Measurements from ENCODE around the gene PIGP. TPM values are rescaled to one million over a fixed set of nuclear protein-coding genes. Genes with fewer than 3 reads are reported as not detected.

Gene PIGP
- total and polyA plus RNA-seq, 9 of the 15 experiments (the other 6 are each of a cell fraction or from before 2014, with no cell fraction given) = 18.3 to 122 (median 35.6) TPM

DNA sequence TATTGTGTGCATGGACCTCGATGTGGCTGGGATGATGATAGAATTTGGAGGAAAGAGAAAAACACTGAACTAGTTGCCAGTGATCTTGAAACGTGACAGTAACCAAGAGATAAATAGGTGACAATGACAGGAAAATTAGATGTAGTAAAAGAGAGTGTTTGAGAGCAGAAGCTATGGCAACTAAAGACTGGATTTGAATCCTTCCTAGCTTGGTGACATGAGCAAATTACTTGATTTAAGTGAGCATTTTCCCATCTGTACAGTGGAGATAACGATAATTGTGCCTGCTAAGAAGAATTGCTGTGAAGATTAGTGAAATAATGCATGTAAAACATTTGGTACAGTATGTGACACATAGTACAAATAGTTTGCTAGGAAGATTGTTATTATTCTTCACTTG lies 12.9 kb upstream of the PIGP start (continued):
- TF ChIP-seq ZZZ3 (IDR thresholded peaks at IDR 0.05) (no peak), BCL6 (CRISPR knock-in tag; IDR thresholded peaks at IDR 0.05) (no peak), STAT5A (IDR thresholded peaks at IDR 0.05; ENCODE audit: borderline replicate concordance, low read length) (peak; percentile 45), ZNF589 (CRISPR knock-in tag; IDR thresholded peaks at IDR 0.05; ENCODE audit: low read depth) (no peak), ZNF121 (CRISPR knock-in tag; conservative IDR thresholded peaks at IDR 0.05) (no peak), RCOR1 (IDR thresholded peaks at IDR 0.05; ENCODE audit: borderline replicate concordance in 1 of 2, low read depth in 2 of 2, low read length in 2 of 2) (peak in 1 of 2 experiments; percentile 84; a peak in 2 of 4 replicates), U2AF2 (optimal IDR thresholded peaks at IDR 0.05; ENCODE audit: low read depth, low read length) (no peak), SAFB (IDR thresholded peaks at IDR 0.05; ENCODE audit: borderline replicate concordance, low read depth, low read length) (no peak), JUN (IDR thresholded peaks at IDR 0.05; ENCODE audit: borderline replicate concordance, low read depth, low read length) (no peak), JUN (CRISPR knock-in tag; IDR thresholded peaks at IDR 0.05; ENCODE audit: borderline replicate concordance) (no peak), ZNF12 (CRISPR knock-in tag; IDR thresholded peaks at IDR 0.05) (no peak), SRSF1 (IDR thresholded peaks at IDR 0.05; ENCODE audit: low read depth, low read length) (no peak), MCM7 (IDR thresholded peaks at IDR 0.05) (no peak), HSF4 (CRISPR knock-in tag; IDR thresholded peaks at IDR 0.05; ENCODE audit: borderline replicate concordance) (no peak), JUNB (CRISPR knock-in tag; conservative IDR thresholded peaks at IDR 0.05) (no peak), PURB (CRISPR knock-in tag; IDR thresholded peaks at IDR 0.05; ENCODE audit: low read depth) (no peak), RBFOX2 (IDR thresholded peaks at IDR 0.05; ENCODE audit: low read depth, low read length) (no peak), LARP7 (IDR thresholded peaks at IDR 0.05) (no peak), ZNF77 (CRISPR knock-in tag; IDR thresholded peaks at IDR 0.05) (no peak)
- TF ChIP-seq, protein P1, sequence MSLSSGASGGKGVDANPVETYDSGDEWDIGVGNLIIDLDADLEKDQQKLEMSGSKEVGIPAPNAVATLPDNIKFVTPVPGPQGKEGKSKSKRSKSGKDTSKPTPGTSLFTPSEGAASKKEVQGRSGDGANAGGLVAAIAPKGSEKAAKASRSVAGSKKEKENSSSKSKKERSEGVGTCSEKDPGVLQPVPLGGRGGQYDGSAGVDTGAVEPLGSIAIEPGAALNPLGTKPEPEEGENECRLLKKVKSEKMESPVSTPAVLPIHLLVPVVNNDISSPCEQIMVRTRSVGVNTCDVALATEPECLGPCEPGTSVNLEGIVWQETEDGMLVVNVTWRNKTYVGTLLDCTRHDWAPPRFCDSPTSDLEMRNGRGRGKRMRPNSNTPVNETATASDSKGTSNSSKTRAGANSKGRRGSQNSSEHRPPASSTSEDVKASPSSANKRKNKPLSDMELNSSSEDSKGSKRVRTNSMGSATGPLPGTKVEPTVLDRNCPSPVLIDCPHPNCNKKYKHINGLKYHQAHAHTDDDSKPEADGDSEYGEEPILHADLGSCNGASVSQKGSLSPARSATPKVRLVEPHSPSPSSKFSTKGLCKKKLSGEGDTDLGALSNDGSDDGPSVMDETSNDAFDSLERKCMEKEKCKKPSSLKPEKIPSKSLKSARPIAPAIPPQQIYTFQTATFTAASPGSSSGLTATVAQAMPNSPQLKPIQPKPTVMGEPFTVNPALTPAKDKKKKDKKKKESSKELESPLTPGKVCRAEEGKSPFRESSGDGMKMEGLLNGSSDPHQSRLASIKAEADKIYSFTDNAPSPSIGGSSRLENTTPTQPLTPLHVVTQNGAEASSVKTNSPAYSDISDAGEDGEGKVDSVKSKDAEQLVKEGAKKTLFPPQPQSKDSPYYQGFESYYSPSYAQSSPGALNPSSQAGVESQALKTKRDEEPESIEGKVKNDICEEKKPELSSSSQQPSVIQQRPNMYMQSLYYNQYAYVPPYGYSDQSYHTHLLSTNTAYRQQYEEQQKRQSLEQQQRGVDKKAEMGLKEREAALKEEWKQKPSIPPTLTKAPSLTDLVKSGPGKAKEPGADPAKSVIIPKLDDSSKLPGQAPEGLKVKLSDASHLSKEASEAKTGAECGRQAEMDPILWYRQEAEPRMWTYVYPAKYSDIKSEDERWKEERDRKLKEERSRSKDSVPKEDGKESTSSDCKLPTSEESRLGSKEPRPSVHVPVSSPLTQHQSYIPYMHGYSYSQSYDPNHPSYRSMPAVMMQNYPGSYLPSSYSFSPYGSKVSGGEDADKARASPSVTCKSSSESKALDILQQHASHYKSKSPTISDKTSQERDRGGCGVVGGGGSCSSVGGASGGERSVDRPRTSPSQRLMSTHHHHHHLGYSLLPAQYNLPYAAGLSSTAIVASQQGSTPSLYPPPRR (CRISPR knock-in tag; IDR thresholded peaks at IDR 0.05; ENCODE audit: borderline replicate concordance) = no peak
- TF ChIP-seq, protein P2, sequence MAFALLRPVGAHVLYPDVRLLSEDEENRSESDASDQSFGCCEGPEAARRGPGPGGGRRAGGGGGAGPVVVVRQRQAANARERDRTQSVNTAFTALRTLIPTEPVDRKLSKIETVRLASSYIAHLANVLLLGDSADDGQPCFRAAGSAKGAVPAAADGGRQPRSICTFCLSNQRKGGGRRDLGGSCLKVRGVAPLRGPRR (CRISPR knock-in tag; IDR thresholded peaks at IDR 0.05) = no peak
- TF ChIP-seq, protein P3, sequence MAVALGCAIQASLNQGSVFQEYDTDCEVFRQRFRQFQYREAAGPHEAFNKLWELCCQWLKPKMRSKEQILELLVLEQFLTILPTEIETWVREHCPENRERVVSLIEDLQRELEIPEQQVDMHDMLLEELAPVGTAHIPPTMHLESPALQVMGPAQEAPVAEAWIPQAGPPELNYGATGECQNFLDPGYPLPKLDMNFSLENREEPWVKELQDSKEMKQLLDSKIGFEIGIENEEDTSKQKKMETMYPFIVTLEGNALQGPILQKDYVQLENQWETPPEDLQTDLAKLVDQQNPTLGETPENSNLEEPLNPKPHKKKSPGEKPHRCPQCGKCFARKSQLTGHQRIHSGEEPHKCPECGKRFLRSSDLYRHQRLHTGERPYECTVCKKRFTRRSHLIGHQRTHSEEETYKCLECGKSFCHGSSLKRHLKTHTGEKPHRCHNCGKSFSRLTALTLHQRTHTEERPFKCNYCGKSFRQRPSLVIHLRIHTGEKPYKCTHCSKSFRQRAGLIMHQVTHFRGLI (CRISPR knock-in tag; IDR thresholded peaks at IDR 0.05) = no peak
- TF ChIP-seq, protein P4, sequence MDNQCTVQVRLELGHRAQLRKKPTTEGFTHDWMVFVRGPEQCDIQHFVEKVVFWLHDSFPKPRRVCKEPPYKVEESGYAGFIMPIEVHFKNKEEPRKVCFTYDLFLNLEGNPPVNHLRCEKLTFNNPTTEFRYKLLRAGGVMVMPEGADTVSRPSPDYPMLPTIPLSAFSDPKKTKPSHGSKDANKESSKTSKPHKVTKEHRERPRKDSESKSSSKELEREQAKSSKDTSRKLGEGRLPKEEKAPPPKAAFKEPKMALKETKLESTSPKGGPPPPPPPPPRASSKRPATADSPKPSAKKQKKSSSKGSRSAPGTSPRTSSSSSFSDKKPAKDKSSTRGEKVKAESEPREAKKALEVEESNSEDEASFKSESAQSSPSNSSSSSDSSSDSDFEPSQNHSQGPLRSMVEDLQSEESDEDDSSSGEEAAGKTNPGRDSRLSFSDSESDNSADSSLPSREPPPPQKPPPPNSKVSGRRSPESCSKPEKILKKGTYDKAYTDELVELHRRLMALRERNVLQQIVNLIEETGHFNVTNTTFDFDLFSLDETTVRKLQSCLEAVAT (IDR thresholded peaks at IDR 0.05) = no peak

Measured in K562 (cell line).